ENCODE data around the gene SLC2A10.
A peak's percentile ranks its signal among the peaks of the same experiment; 100 is the strongest.

- TF ChIP-seq ATF3 (IDR thresholded peaks at IDR 0.05) (no peak), CTCF (IDR thresholded peaks at IDR 0.05 in 2 of 3, conservative IDR thresholded peaks at IDR 0.05 in 1 of 3; ENCODE audit: borderline replicate concordance in 1 of 3, insufficient read depth in 1 of 3, low read depth in 2 of 3, low read length in 2 of 3) (peak; percentile 65 to 92 (median 91); a peak in 5 of 6 replicates), RAD21 (IDR thresholded peaks at IDR 0.05; ENCODE audit: low read depth) (peak; percentile 71), POLR2A (IDR thresholded peaks at IDR 0.05; ENCODE audit: borderline replicate concordance, extremely low read depth, insufficient read depth, insufficient read length) (no peak), SIN3A (IDR thresholded peaks at IDR 0.05; ENCODE audit: low read depth) (no peak), JUND (IDR thresholded peaks at IDR 0.05) (no peak), REST (IDR thresholded peaks at IDR 0.05; ENCODE audit: low read depth) (no peak), POLR2AphosphoS5 (IDR thresholded peaks at IDR 0.05; ENCODE audit: low read depth, low read length) (no peak), YY1 (IDR thresholded peaks at IDR 0.05; ENCODE audit: extremely low read depth, insufficient replicate concordance, low read depth, low read length) (no peak), ZNF274 (IDR thresholded peaks at IDR 0.05; ENCODE audit: low read depth, low read length) (no peak), ZFX (IDR thresholded peaks at IDR 0.05) (no peak), MAX (IDR thresholded peaks at IDR 0.05) (no peak), EZH2 (IDR thresholded peaks at IDR 0.05) (no peak), EZH2phosphoT487 (IDR thresholded peaks at IDR 0.05; ENCODE audit: borderline replicate concordance) (no peak)
Observed at GRCh38 chr20:46699651-46700359, 9.6 kb upstream of the SLC2A10 start.
